K562 (cell line): Measurements from ENCODE around the gene SLC7A4. TPM values are rescaled to one million over a fixed set of nuclear protein-coding genes. Genes with fewer than 3 reads are reported as not detected.

Experiments used
- CEBPG ChIP-seq, 3 experiments: fragments of 200-800 bp in 1 of 3; sonication (Bioruptor generic) in 1 of 3; sonication (generic) in 1 of 3; formaldehyde crosslinking in 1 of 3; IDR thresholded peaks in 2 of 3; conservative IDR thresholded peaks in 1 of 3; 2 replicates each; pipeline versions ENCODE4 v1.6.1 to v1.8.0; 2016 to 2022; ENCODE audit warnings: missing compliant biosample characterization in 2 of 3, missing genetic modification characterization in 2 of 3, mild to moderate bottlenecking in 1 of 3, missing genetic modification reagents in 1 of 3
- ELF2 ChIP-seq: fragments of 250-450 bp; sonication (Bioruptor Pico); IDR thresholded peaks from 2 replicates; pipeline ENCODE4 v1.5.0; 2021; ENCODE audit warnings: mild to moderate bottlenecking
- FOXK1 ChIP-seq: sonication (generic); formaldehyde crosslinking; IDR thresholded peaks from 2 replicates; pipeline ENCODE4 v1.8.0; 2022; ENCODE audit warnings: missing genetic modification reagents, mild to moderate bottlenecking, borderline replicate concordance
- JUN ChIP-seq, 2 experiments: sonication (generic) in 1 of 2; formaldehyde crosslinking in 1 of 2; IDR thresholded peaks; 2 replicates each; pipeline versions ENCODE4 v1.6.1 to v1.8.0; 2012 to 2022; ENCODE audit warnings: borderline replicate concordance in 2 of 2, mild to moderate bottlenecking in 2 of 2, improper control_type of control experiment in 1 of 2, low read depth in 1 of 2, low read length in 1 of 2, missing genetic modification reagents in 1 of 2
- JUND ChIP-seq, 2 experiments: IDR thresholded peaks; 2 replicates in 1 of 2; 3 replicates in 1 of 2; pipeline ENCODE4 v1.6.1; 2011; ENCODE audit warnings: borderline replicate concordance in 2 of 2, low read depth in 2 of 2, low read length in 2 of 2, improper control_type of control experiment in 1 of 2, missing biosample characterization in 1 of 2, missing genetic modification characterization in 1 of 2, missing genetic modification reagents in 1 of 2
- KDM4B ChIP-seq, 2 experiments: fragments of 450-650 bp in 1 of 2; sonication (generic) in 1 of 2; IDR thresholded peaks; 2 replicates each; pipeline ENCODE4 v1.6.1; 2016 to 2017; ENCODE audit warnings: borderline replicate concordance in 2 of 2, antibody characterized with exemption in 1 of 2, low read depth in 1 of 2, mild to moderate bottlenecking in 1 of 2
- MAFG ChIP-seq: fragments of 450-650 bp; conservative IDR thresholded peaks from 2 replicates; pipeline ENCODE4 v1.6.1; 2016; ENCODE audit warnings: missing genetic modification characterization, missing compliant biosample characterization
- NCOA2 ChIP-seq, 2 experiments: fragments of 450-650 bp; IDR thresholded peaks; 2 replicates each; pipeline ENCODE4 v1.6.1; 2018; ENCODE audit warnings: mild to moderate bottlenecking in 2 of 2, moderate library complexity in 1 of 2; ENCODE audit not compliant: partially characterized antibody in 2 of 2
- NR2F6 ChIP-seq: fragments of 450-650 bp; formaldehyde crosslinking; IDR thresholded peaks from 2 replicates; pipeline ENCODE4 v1.4.0; 2020; ENCODE audit warnings: mild to moderate bottlenecking
- POLR2B ChIP-seq: fragments of 450-650 bp; IDR thresholded peaks from 2 replicates; pipeline ENCODE4 v1.6.1; 2018; ENCODE audit warnings: low read depth; ENCODE audit not compliant: partially characterized antibody
- RHOXF2B ChIP-seq: fragments of 250-450 bp; sonication (Bioruptor Pico); conservative IDR thresholded peaks from 2 replicates; pipeline ENCODE4 v1.5.1; 2021
- SMAD4 ChIP-seq: fragments of 250-450 bp; sonication (Bioruptor Pico); conservative IDR thresholded peaks from 2 replicates; pipeline ENCODE4 v1.8.0; 2021; ENCODE audit warnings: inconsistent platforms, mild to moderate bottlenecking, moderate library complexity
- SMARCA4 ChIP-seq: fragments of 450-650 bp; IDR thresholded peaks from 2 replicates; pipeline ENCODE4 v1.6.1; 2016
- SRF ChIP-seq, 2 experiments: fragments of 250-450, 450-650 bp in 1 of 2; sonication (Bioruptor Pico) in 1 of 2; sonication (generic) in 1 of 2; formaldehyde crosslinking; IDR thresholded peaks; 2 replicates each; pipeline versions ENCODE4 v1.5.0 to v1.5.1; 2020 to 2022; ENCODE audit warnings: mild to moderate bottlenecking in 1 of 2, missing genetic modification reagents in 1 of 2
- THAP7 ChIP-seq: fragments of 250-450 bp; sonication (Bioruptor Pico); IDR thresholded peaks from 2 replicates; pipeline ENCODE4 v1.5.0; 2021
- ZC3H11A ChIP-seq: IDR thresholded peaks from 2 replicates; pipeline ENCODE4 v1.6.1; 2012; ENCODE audit warnings: low read depth, low read length, improper control_type of control experiment
- ZFP1 ChIP-seq: fragments of 450-650 bp; formaldehyde crosslinking; IDR thresholded peaks from 2 replicates; pipeline ENCODE4 v1.4.0; 2020; ENCODE audit warnings: mild to moderate bottlenecking, mixed read lengths
- ZNF134 ChIP-seq: fragments of 250-450 bp; sonication (Bioruptor Pico); conservative IDR thresholded peaks from 2 replicates; pipeline ENCODE4 v1.4.0; 2020
- ZNF175 ChIP-seq: fragments of 200-800 bp; sonication (Bioruptor generic); IDR thresholded peaks from 2 replicates; pipeline ENCODE4 v1.6.1; 2016; ENCODE audit warnings: low read depth, mild to moderate bottlenecking, missing genetic modification characterization, missing compliant biosample characterization
- ZNF224 ChIP-seq: sonication (generic); formaldehyde crosslinking; IDR thresholded peaks from 2 replicates; pipeline ENCODE4 v1.8.0; 2022; ENCODE audit warnings: mild to moderate bottlenecking, missing genetic modification reagents
- ZNF324 ChIP-seq: fragments of 250-450 bp; sonication (Bioruptor Pico); IDR thresholded peaks from 2 replicates; pipeline ENCODE4 v1.4.0; 2020; ENCODE audit warnings: mild to moderate bottlenecking
- ZNF780A ChIP-seq: fragments of 250-450 bp; sonication (Bioruptor Pico); IDR thresholded peaks from 2 replicates; pipeline ENCODE4 v1.5.0; 2021; ENCODE audit warnings: mild to moderate bottlenecking
- ZNF830 ChIP-seq: fragments of 250-450 bp; sonication (Bioruptor Pico); IDR thresholded peaks from 2 replicates; pipeline ENCODE4 v1.5.0; 2021; ENCODE audit warnings: mild to moderate bottlenecking
- polyA plus RNA-seq, 8 experiments: library from polyadenylated mRNA; depleted of rRNA in 4 of 8; stranded (reverse) in 5 of 8; unstranded in 3 of 8; fragments of >200 nt; fragmentation: Nextera tagmentation in 2 of 8; fragmentation: Illumina TruSeq in 1 of 8; extraction: Ambion mirVana in 2 of 8; extraction: Trizol in 1 of 8; gene quantifications; 2 replicates each; pipeline versions ENCODE4 v1.2.1 to v1.2.3, GENCODE V29; 2011 to 2014; ENCODE audit warnings: inconsistent platforms in 1 of 8, missing spikeins in 1 of 8
- total RNA-seq, 7 experiments: library from RNA; depleted of rRNA in 6 of 7; stranded (reverse); fragments of >200 nt in 6 of 7; fragmentation: Illumina TruSeq in 2 of 7; extraction: Trizol in 2 of 7; gene quantifications; 2 replicates each; pipeline versions ENCODE4 v1.2.1 to v1.2.3, GENCODE V29; 2011 to 2021; ENCODE audit warnings: low replicate concordance in 1 of 7
- TF ChIP-seq, protein P1 (sequence below): fragments of 450-650 bp; formaldehyde crosslinking; IDR thresholded peaks from 2 replicates; pipeline ENCODE4 v1.4.0; 2022; ENCODE audit warnings: missing genetic modification characterization

Gene SLC7A4
- total and polyA plus RNA-seq, 9 of the 15 experiments (the other 6 are each of a cell fraction or from before 2014, with no cell fraction given), result not detected

- no peak for TF ChIP-seq ZNF324 (CRISPR knock-in tag)
- TF ChIP-seq SRF (CRISPR knock-in tag; IDR thresholded peaks at IDR 0.05), result no peak
- TF ChIP-seq KDM4B (IDR thresholded peaks at IDR 0.05; ENCODE audit: borderline replicate concordance in 2 of 2, low read depth in 1 of 2), result peak in 1 of 2 experiments; percentile 68; a peak in 1 of 4 replicates
- TF ChIP-seq JUN (IDR thresholded peaks at IDR 0.05; ENCODE audit: borderline replicate concordance, low read depth, low read length), result 0 out of 2 replicates have a peak, but pooled peaks have one; percentile 23
- peak; percentile 84 for TF ChIP-seq JUN (CRISPR knock-in tag; IDR thresholded peaks at IDR 0.05; ENCODE audit: borderline replicate concordance)
- no peak for TF ChIP-seq SMAD4
- TF ChIP-seq SMARCA4, result no peak
- 0 out of 2 replicates have a peak, but pooled peaks have one; percentile 21 for TF ChIP-seq FOXK1 (CRISPR knock-in tag)
- TF ChIP-seq, protein P1, sequence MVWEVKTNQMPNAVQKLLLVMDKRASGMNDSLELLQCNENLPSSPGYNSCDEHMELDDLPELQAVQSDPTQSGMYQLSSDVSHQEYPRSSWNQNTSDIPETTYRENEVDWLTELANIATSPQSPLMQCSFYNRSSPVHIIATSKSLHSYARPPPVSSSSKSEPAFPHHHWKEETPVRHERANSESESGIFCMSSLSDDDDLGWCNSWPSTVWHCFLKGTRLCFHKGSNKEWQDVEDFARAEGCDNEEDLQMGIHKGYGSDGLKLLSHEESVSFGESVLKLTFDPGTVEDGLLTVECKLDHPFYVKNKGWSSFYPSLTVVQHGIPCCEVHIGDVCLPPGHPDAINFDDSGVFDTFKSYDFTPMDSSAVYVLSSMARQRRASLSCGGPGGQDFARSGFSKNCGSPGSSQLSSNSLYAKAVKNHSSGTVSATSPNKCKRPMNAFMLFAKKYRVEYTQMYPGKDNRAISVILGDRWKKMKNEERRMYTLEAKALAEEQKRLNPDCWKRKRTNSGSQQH (CRISPR knock-in tag), result 0 out of 2 replicates have a peak, but pooled peaks have one; percentile 6
- 0 out of 2 replicates have a peak, but pooled peaks have one; percentile 33 for TF ChIP-seq ZNF175
- TF ChIP-seq ZNF224, result 0 out of 2 replicates have a peak, but pooled peaks have one; percentile 39
- TF ChIP-seq NR2F6 (CRISPR knock-in tag), result no peak
- 0 out of 2 replicates have a peak, but pooled peaks have one; percentile 0 for TF ChIP-seq JUND (IDR thresholded peaks at IDR 0.05; ENCODE audit: borderline replicate concordance, low read depth, low read length)
- TF ChIP-seq JUND (tag; IDR thresholded peaks at IDR 0.05; ENCODE audit: borderline replicate concordance, low read depth, low read length), result no peak
- no peak for TF ChIP-seq POLR2B
- no peak for TF ChIP-seq ZNF780A
- 0 out of 2 replicates have a peak, but pooled peaks have one; percentile 36 for TF ChIP-seq RHOXF2B
- no peak for TF ChIP-seq ZC3H11A
- no peak for TF ChIP-seq MAFG (tag)
- TF ChIP-seq ZNF830, result no peak
- TF ChIP-seq ZFP1 (CRISPR knock-in tag), result no peak
- 0 out of 2 replicates have a peak, but pooled peaks have one; percentile 2 for TF ChIP-seq CEBPG (CRISPR knock-in tag; IDR thresholded peaks at IDR 0.05)
- no peak for TF ChIP-seq CEBPG (tag; conservative IDR thresholded peaks at IDR 0.05 in 1 of 2, IDR thresholded peaks at IDR 0.05 in 1 of 2)
- no peak for TF ChIP-seq NCOA2 (IDR thresholded peaks at IDR 0.05; ENCODE audit: partially characterized antibody in 2 of 2)
- TF ChIP-seq ELF2 (CRISPR knock-in tag), result no peak
- TF ChIP-seq ZNF134 (CRISPR knock-in tag), result 0 out of 2 replicates have a peak, but pooled peaks have one; percentile 28
- TF ChIP-seq THAP7 (CRISPR knock-in tag), result no peak
Observed at GRCh38 chr22:21042978-21043859, 10.9 kb upstream of the SLC7A4 start (continued).
